Loucy (cell line): ENCODE measurements around the gene SH3BP4.

Experiments used
- H2AFZ ChIP-seq: fragments of 200-600 bp; sonication (generic); 2 replicates; pipeline ENCODE4 v1.6.0; 2016; ENCODE audit warnings: antibody characterized with exemption, mild to moderate bottlenecking, low read length, moderate library complexity
- H3F3A ChIP-seq: fragments of 200-600 bp; 2 replicates; pipeline ENCODE4 v1.6.0; 2016; ENCODE audit warnings: antibody characterized with exemption, low read depth, mild to moderate bottlenecking
- H3K27me3 ChIP-seq: fragments of 200-600 bp; sonication (generic); 2 replicates; pipeline ENCODE4 v1.6.1; 2014; ENCODE audit warnings: low read length, mild to moderate bottlenecking; ENCODE audit not compliant: insufficient read depth, poor library complexity, severe bottlenecking
- H3K36me3 ChIP-seq: fragments of 200-600 bp; sonication (generic); 2 replicates; pipeline ENCODE4 v1.6.1; 2016; ENCODE audit warnings: low read length; ENCODE audit not compliant: insufficient read depth
- H3K4me1 ChIP-seq: fragments of 200-600 bp; sonication (generic); 2 replicates; pipeline ENCODE4 v1.5.1; 2014; ENCODE audit warnings: low read length, mild to moderate bottlenecking; ENCODE audit not compliant: insufficient read depth, poor library complexity, severe bottlenecking
- H3K4me2 ChIP-seq: fragments of 200-600 bp; sonication (generic); 2 replicates; pipeline ENCODE4 v1.6.0; 2014; ENCODE audit warnings: antibody characterized with exemption, low read length, low read depth, mild to moderate bottlenecking; ENCODE audit not compliant: poor library complexity, severe bottlenecking
- H3K4me3 ChIP-seq: fragments of 200-600 bp; sonication (generic); 2 replicates; pipeline ENCODE4 v1.5.1; 2014; ENCODE audit warnings: low read length, mild to moderate bottlenecking, mixed read lengths; ENCODE audit not compliant: poor library complexity, severe bottlenecking
- H3K79me2 ChIP-seq: fragments of 200-600 bp; sonication (generic); 2 replicates; pipeline ENCODE4 v1.6.1; 2014; ENCODE audit warnings: low read length; ENCODE audit not compliant: insufficient read depth
- H3K9ac ChIP-seq: fragments of 200-600 bp; sonication (generic); 2 replicates; pipeline ENCODE4 v1.6.0; 2014; ENCODE audit warnings: mild to moderate bottlenecking, low read depth, low read length, moderate library complexity; ENCODE audit not compliant: poor library complexity, severe bottlenecking
- H3K9me2 ChIP-seq: fragments of 200-600 bp; sonication (generic); replicated peaks from 2 replicates; pipeline ENCODE4 v1.6.1; 2016; ENCODE audit warnings: low read depth, low read length, mixed read lengths
- H3K9me3 ChIP-seq: fragments of 200-600 bp; sonication (generic); 2 replicates; pipeline ENCODE4 v1.6.1; 2014; ENCODE audit warnings: mild to moderate bottlenecking, antibody characterized with exemption, low read length, low read depth; ENCODE audit not compliant: insufficient read depth
- H4K20me1 ChIP-seq: fragments of 200-600 bp; sonication (generic); 2 replicates; pipeline ENCODE4 v1.6.0; 2014; ENCODE audit warnings: antibody characterized with exemption, low read length, mild to moderate bottlenecking; ENCODE audit not compliant: insufficient read depth, poor library complexity, severe bottlenecking
- EZH2phosphoT487 ChIP-seq: fragments of 200-600 bp; IDR thresholded peaks from 2 replicates; pipeline ENCODE4 v1.6.1; 2018; ENCODE audit warnings: antibody characterized with exemption, mild to moderate bottlenecking, moderate library complexity, borderline replicate concordance
- TF ChIP-seq, protein P1 (sequence below): fragments of 200-600 bp; sonication (generic); conservative IDR thresholded peaks from 2 replicates; pipeline ENCODE4 v1.5.1; 2014; ENCODE audit warnings: mild to moderate bottlenecking, antibody characterized with exemption, low read length

Gene SH3BP4

DNA sequence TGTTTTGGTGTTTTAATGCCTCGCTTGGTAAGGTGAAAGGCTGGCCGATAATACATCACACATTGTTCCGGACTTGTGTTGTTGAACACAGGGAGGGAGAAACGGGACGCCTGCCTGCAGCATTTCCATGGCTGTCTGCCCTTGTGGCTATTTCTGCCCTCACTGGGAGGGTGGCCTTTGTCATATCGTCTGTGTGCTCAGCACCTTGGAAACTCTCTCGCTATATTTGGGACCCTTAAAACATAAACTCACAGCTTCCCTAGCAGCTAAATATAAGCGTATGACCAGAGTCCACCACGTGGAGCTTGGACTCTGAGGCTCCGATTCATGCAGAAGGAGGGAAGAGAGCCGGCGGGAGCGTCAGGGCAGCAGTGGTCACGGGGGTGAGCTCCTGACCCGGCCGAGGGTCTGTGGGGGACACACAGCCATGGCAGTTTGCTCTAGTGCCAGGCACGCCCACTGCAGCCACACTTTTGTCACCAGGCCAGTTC lies 111.7 kb downstream of the SH3BP4 start:
- Histone ChIP-seq H3F3A (no peaks in the 10 kb centered on the region), H3K27me3 (no peaks in the 10 kb centered on the region), H2AFZ (no peak overlapping the region), H3K4me3 (no peak overlapping the region), H3K9me2 (no peaks in the 10 kb centered on the region), H3K4me1 (no peaks in the 10 kb centered on the region), H3K9ac (no peak overlapping the region), H3K9me3 (no peaks in the 10 kb centered on the region), H3K36me3 (no peaks in the 10 kb centered on the region), H3K79me2 (no peaks in the 10 kb centered on the region), H4K20me1 (no peaks in the 10 kb centered on the region), H3K4me2 (no peak overlapping the region)
- TF ChIP-seq, protein P1, sequence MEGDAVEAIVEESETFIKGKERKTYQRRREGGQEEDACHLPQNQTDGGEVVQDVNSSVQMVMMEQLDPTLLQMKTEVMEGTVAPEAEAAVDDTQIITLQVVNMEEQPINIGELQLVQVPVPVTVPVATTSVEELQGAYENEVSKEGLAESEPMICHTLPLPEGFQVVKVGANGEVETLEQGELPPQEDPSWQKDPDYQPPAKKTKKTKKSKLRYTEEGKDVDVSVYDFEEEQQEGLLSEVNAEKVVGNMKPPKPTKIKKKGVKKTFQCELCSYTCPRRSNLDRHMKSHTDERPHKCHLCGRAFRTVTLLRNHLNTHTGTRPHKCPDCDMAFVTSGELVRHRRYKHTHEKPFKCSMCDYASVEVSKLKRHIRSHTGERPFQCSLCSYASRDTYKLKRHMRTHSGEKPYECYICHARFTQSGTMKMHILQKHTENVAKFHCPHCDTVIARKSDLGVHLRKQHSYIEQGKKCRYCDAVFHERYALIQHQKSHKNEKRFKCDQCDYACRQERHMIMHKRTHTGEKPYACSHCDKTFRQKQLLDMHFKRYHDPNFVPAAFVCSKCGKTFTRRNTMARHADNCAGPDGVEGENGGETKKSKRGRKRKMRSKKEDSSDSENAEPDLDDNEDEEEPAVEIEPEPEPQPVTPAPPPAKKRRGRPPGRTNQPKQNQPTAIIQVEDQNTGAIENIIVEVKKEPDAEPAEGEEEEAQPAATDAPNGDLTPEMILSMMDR: no peak

DNA sequence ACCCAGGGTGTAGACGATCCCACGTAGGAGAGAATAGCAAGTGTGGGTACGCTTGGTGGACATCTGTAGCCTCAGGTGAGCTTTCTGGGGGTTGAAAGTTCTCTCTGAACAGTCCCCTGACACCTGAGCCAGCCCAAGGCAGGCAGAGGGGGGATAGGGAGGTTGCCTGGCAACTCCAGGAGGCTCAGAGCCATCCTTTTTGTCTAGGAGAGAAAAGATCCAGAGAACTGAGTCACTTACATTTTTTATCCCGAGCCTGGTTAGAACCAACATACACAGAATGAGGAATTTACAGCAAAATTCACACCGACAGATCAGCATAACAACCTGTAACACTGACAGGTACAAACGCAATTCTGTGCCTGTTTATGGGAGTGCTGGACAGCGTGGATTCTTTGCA lies 113.2 kb downstream of the SH3BP4 start:
- H3F3A ChIP-seq: no peaks in the 10 kb centered on the region
- no peak for TF ChIP-seq EZH2phosphoT487
- TF ChIP-seq, protein P1: no peak
- H3K9me2 ChIP-seq: no peaks in the 10 kb centered on the region
- H3K4me3 ChIP-seq: no peak overlapping the region
- H3K9me3 ChIP-seq: no peaks in the 10 kb centered on the region
- H4K20me1 ChIP-seq: no peaks in the 10 kb centered on the region
- no peak overlapping the region for H3K9ac ChIP-seq
- no peaks in the 10 kb centered on the region for H3K4me1 ChIP-seq
- no peaks in the 10 kb centered on the region for H3K36me3 ChIP-seq
- H3K27me3 ChIP-seq: no peaks in the 10 kb centered on the region
- no peak overlapping the region for H2AFZ ChIP-seq
- H3K79me2 ChIP-seq: no peaks in the 10 kb centered on the region
- no peak overlapping the region for H3K4me2 ChIP-seq

DNA sequence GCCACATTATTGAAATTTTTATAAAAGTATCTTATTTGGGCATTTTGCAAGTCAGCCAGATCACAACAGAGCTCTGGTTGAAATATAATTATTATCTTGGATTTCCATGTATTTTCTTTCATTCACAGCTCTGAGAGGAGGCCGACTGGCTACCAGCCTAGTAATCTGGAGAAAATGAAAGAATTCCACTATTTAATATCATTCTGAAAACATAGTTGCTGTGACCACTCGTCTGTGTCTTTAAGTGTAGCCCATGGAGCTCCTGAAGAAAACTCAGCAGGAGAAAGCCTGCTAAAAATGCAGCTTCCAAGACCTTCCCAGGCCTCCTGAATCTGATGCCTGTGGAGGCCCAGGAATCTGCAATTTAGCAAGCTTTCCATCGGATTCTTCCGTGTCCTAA lies 114.7 kb downstream of the SH3BP4 start:
- no peaks in the 10 kb centered on the region for H3K9me2 ChIP-seq
- H3K79me2 ChIP-seq: no peaks in the 10 kb centered on the region
- no peaks in the 10 kb centered on the region for H3F3A ChIP-seq
- no peaks in the 10 kb centered on the region for H3K36me3 ChIP-seq
- no peaks in the 10 kb centered on the region for H3K9me3 ChIP-seq
- no peak overlapping the region for H3K4me2 ChIP-seq
- H4K20me1 ChIP-seq: no peaks in the 10 kb centered on the region
- H3K4me1 ChIP-seq: no peaks in the 10 kb centered on the region
- H3K27me3 ChIP-seq: no peaks in the 10 kb centered on the region
- no peak overlapping the region for H3K9ac ChIP-seq
- TF ChIP-seq EZH2phosphoT487: no peak
- TF ChIP-seq, protein P1: no peak
- no peak overlapping the region for H2AFZ ChIP-seq
- H3K4me3 ChIP-seq: no peak overlapping the region
